GM12864 (cell line): Measurements from ENCODE around the gene PCSK7.

Experiments used
- DNase-seq: peaks from one replicate; pipeline ENCODE4 v3.0.0-alpha.2; 2011; ENCODE audit warnings: low read depth
- H3K4me3 ChIP-seq: 2 replicates; pipeline ENCODE4 v1.5.1; 2011; ENCODE audit warnings: mild to moderate bottlenecking, low read depth, low read length, control low read depth
- CTCF ChIP-seq: IDR thresholded peaks from 2 replicates; pipeline ENCODE4 v1.5.1; 2011; ENCODE audit warnings: low read depth, mild to moderate bottlenecking, moderate library complexity, low read length, control low read depth, inconsistent platforms; ENCODE audit errors: missing control alignments

Gene PCSK7

GRCh38 chr11:117154468-117154867, 77.4 kb downstream of the PCSK7 start:
- H3K4me3 ChIP-seq = no peak overlapping the region
- TF ChIP-seq CTCF = no peak
- DNase-seq = no peak
